Measurements from ENCODE around the gene UMPS. TPM values are rescaled to one million over a fixed set of nuclear protein-coding genes. Genes with fewer than 3 reads are reported as not detected.
A peak's percentile ranks its signal among the peaks of the same experiment; 100 is the strongest.
"Not testable (repeated sequence)": the region's sequence is repeated elsewhere in the genome, so short reads cannot be mapped to it uniquely, and the experiment has no call there.

UMPS gene
- total and polyA plus RNA-seq, 2 donors, result 15.0 to 32.6 TPM

GRCh38 chr3:124698030-124698770 is 32.1 kb upstream of the UMPS start:
- Histone ChIP-seq H3K4me1 (ENCODE audit: insufficient read depth) (no peaks in the 10 kb centered on the region), H3K4me3 (ENCODE audit: low read depth, low read length) (no peak overlapping the region), H3K27ac (ENCODE audit: low read depth) (no peak overlapping the region), H3K36me3 (ENCODE audit: insufficient read depth) (no peaks in the 10 kb centered on the region)
- no peak for DNase-seq (ENCODE audit: extremely low spot score)
- 88% methylated on average over 12 of the region's 12 CpGs for WGBS

GRCh38 chr3:124699051-124699450 is 31.2 kb upstream of the UMPS start:
- Histone ChIP-seq H3K27ac (ENCODE audit: low read depth) (no peak overlapping the region), H3K4me3 (ENCODE audit: low read depth, low read length) (no peak overlapping the region)
- 92% methylated on average over 1 of the region's 1 CpG for WGBS

GRCh38 chr3:124699686-124700396 is 30.4 kb upstream of the UMPS start:
- no peaks in the 10 kb centered on the region for H3K36me3 ChIP-seq (ENCODE audit: insufficient read depth)
- DNase-seq (ENCODE audit: extremely low spot score), result no peak
- WGBS, result 81% methylated on average over 12 of the region's 12 CpGs
- H3K4me1 ChIP-seq (ENCODE audit: insufficient read depth), result no peaks in the 10 kb centered on the region
- no peak overlapping the region for H3K27ac ChIP-seq (ENCODE audit: low read depth)
- no peak overlapping the region for H3K4me3 ChIP-seq (ENCODE audit: low read depth, low read length)

More at GRCh38 chr3:124699051-124699450, 31.2 kb upstream of the UMPS start:
- DNase-seq (ENCODE audit: extremely low spot score), result no peak
- Histone ChIP-seq H3K4me1 (ENCODE audit: insufficient read depth) (no peaks in the 10 kb centered on the region), H3K36me3 (ENCODE audit: insufficient read depth) (no peaks in the 10 kb centered on the region)

- H3K4me1 ChIP-seq (ENCODE audit: insufficient read depth), result no peaks in the 10 kb centered on the region
- no peak for DNase-seq (ENCODE audit: extremely low spot score)
- 83% methylated on average over 15 of the region's 15 CpGs for WGBS
- H3K36me3 ChIP-seq (ENCODE audit: insufficient read depth), result no peaks in the 10 kb centered on the region
- H3K27ac ChIP-seq (ENCODE audit: low read depth), result no peak overlapping the region
- no peak overlapping the region for H3K4me3 ChIP-seq (ENCODE audit: low read depth, low read length)
These were observed 29.2 kb upstream of the UMPS start for GRCh38 chr3:124700880-124701684.

- Histone ChIP-seq H3K27ac (ENCODE audit: low read depth) (no peak overlapping the region), H3K4me3 (ENCODE audit: low read depth, low read length) (no peak overlapping the region), H3K4me1 (ENCODE audit: insufficient read depth) (no peaks in the 10 kb centered on the region), H3K36me3 (ENCODE audit: insufficient read depth) (no peaks in the 10 kb centered on the region)
- 77% methylated on average over 4 of the region's 4 CpGs for WGBS
- no peak for DNase-seq (ENCODE audit: extremely low spot score)
These were observed 28.6 kb upstream of the UMPS start for GRCh38 chr3:124701687-124702086.

GRCh38 chr3:124702950-124703349 is 27.3 kb upstream of the UMPS start:
- DNase-seq (ENCODE audit: extremely low spot score), result no peak
- H3K4me3 ChIP-seq (ENCODE audit: low read depth, low read length), result no peak overlapping the region
- H3K36me3 ChIP-seq (ENCODE audit: insufficient read depth), result no peaks in the 10 kb centered on the region
- H3K27ac ChIP-seq (ENCODE audit: low read depth), result no peak overlapping the region
- no peaks in the 10 kb centered on the region for H3K4me1 ChIP-seq (ENCODE audit: insufficient read depth)
- 89% methylated on average over 7 of the region's 7 CpGs for WGBS

GRCh38 chr3:124705552-124705951 is 24.7 kb upstream of the UMPS start:
- Histone ChIP-seq H3K27ac (ENCODE audit: low read depth) (no peak overlapping the region), H3K4me3 (ENCODE audit: low read depth, low read length) (no peak overlapping the region), H3K36me3 (ENCODE audit: insufficient read depth) (no peaks in the 10 kb centered on the region), H3K4me1 (ENCODE audit: insufficient read depth) (no peaks in the 10 kb centered on the region)
- WGBS, result 91% methylated on average over 1 of the region's 1 CpG
- DNase-seq (ENCODE audit: extremely low spot score), result no peak

GRCh38 chr3:124707223-124707622 is 23.0 kb upstream of the UMPS start:
- WGBS, result 94% methylated on average over 2 of the region's 2 CpGs

GRCh38 chr3:124707656-124708062 is 22.6 kb upstream of the UMPS start:
- Histone ChIP-seq H3K4me1 (ENCODE audit: insufficient read depth) (no peaks in the 10 kb centered on the region), H3K36me3 (ENCODE audit: insufficient read depth) (no peaks in the 10 kb centered on the region), H3K27ac (ENCODE audit: low read depth) (no peak overlapping the region), H3K4me3 (ENCODE audit: low read depth, low read length) (no peak overlapping the region)
- no peak for DNase-seq (ENCODE audit: extremely low spot score)
- 28% methylated on average over 1 of the region's 1 CpG for WGBS

More at GRCh38 chr3:124707223-124707622, 23.0 kb upstream of the UMPS start:
- not testable (repeated sequence) for H3K27ac ChIP-seq (ENCODE audit: low read depth); H3K4me1 ChIP-seq (ENCODE audit: insufficient read depth); H3K4me3 ChIP-seq (ENCODE audit: low read depth, low read length); DNase-seq (ENCODE audit: extremely low spot score); H3K36me3 ChIP-seq (ENCODE audit: insufficient read depth)

GRCh38 chr3:124714223-124714853 is 15.9 kb upstream of the UMPS start:
- Histone ChIP-seq H3K4me1 (ENCODE audit: insufficient read depth) (no peaks in the 10 kb centered on the region), H3K4me3 (ENCODE audit: low read depth, low read length) (no peak overlapping the region), H3K36me3 (ENCODE audit: insufficient read depth) (no peaks in the 10 kb centered on the region), H3K27ac (ENCODE audit: low read depth) (no peak overlapping the region)
- WGBS, result 57% methylated on average over 11 of the region's 11 CpGs
- no peak for DNase-seq (ENCODE audit: extremely low spot score)

GRCh38 chr3:124722589-124722988 is 7.7 kb upstream of the UMPS start:
- WGBS, result 67% methylated on average over 2 of the region's 2 CpGs

GRCh38 chr3:124730941-124731297 is 667 bp downstream of the UMPS start:
- H3K4me3 ChIP-seq (ENCODE audit: low read depth, low read length), result peak overlapping the region; percentile 83
- peaks cover 2% of the 10 kb centered on the region for H3K4me1 ChIP-seq (ENCODE audit: insufficient read depth)
- no peak for DNase-seq (ENCODE audit: extremely low spot score)
- 13% methylated on average over 13 of the region's 13 CpGs for WGBS
- peaks cover 2% of the 10 kb centered on the region for H3K36me3 ChIP-seq (ENCODE audit: insufficient read depth)
- H3K27ac ChIP-seq (ENCODE audit: low read depth), result no peak overlapping the region

More at GRCh38 chr3:124722589-124722988, 7.7 kb upstream of the UMPS start:
- no peak overlapping the region for H3K27ac ChIP-seq (ENCODE audit: low read depth)
- no peak overlapping the region for H3K4me3 ChIP-seq (ENCODE audit: low read depth, low read length)
- H3K4me1 ChIP-seq (ENCODE audit: insufficient read depth), result no peaks in the 10 kb centered on the region
- no peaks in the 10 kb centered on the region for H3K36me3 ChIP-seq (ENCODE audit: insufficient read depth)
- DNase-seq (ENCODE audit: extremely low spot score), result no peak

GRCh38 chr3:124731760-124732159 is 1.5 kb downstream of the UMPS start:
- Histone ChIP-seq H3K4me1 (ENCODE audit: insufficient read depth) (peaks cover 2% of the 10 kb centered on the region), H3K36me3 (ENCODE audit: insufficient read depth) (peaks cover 2% of the 10 kb centered on the region), H3K4me3 (ENCODE audit: low read depth, low read length) (no peak overlapping the region), H3K27ac (ENCODE audit: low read depth) (no peak overlapping the region)
- 87% methylated on average over 4 of the region's 4 CpGs for WGBS
- DNase-seq (ENCODE audit: extremely low spot score), result no peak

Data from urinary bladder (tissue), 4 donors.